BJ (cell line): ENCODE measurements around the gene PTTG1. TPM values are rescaled to one million over a fixed set of nuclear protein-coding genes. Genes with fewer than 3 reads are reported as not detected.

ENCODE experiments used
- CTCF ChIA-PET: fragments of 350-600 bp; formaldehyde crosslinking; extraction: SDS; loops from one replicate; lab custom pipeline; 2021; ENCODE audit warnings: antibody characterized with exemption, inconsistent platforms; lab: Yijun Ruan, JAX
- POLR2A ChIA-PET: fragments of 300-600 bp; sonication (Branson Sonifier 250); formaldehyde crosslinking; extraction: SDS; loops from one replicate; lab custom pipeline; 2021; ENCODE audit warnings: antibody characterized with exemption; lab: Charles Lee
- DNase-seq: peaks from one replicate; pipeline ENCODE4 v3.0.0-alpha.2; 2011; ENCODE audit warnings: low read depth
- H3K27me3 ChIP-seq: 2 replicates; pipeline ENCODE4 v1.6.0; 2011; ENCODE audit warnings: low read length; ENCODE audit not compliant: control insufficient read depth, insufficient read depth
- H3K36me3 ChIP-seq: 2 replicates; pipeline ENCODE4 v1.5.1; 2011; ENCODE audit warnings: low read length; ENCODE audit not compliant: control insufficient read depth, insufficient read depth
- H3K4me3 ChIP-seq: 2 replicates; pipeline ENCODE4 v1.5.1; 2011; ENCODE audit warnings: low read depth, mild to moderate bottlenecking, control low read depth, low read length
- CTCF ChIP-seq: IDR thresholded peaks from 2 replicates; pipeline ENCODE4 v1.5.1; 2011; ENCODE audit warnings: low read depth, mild to moderate bottlenecking, control low read depth, inconsistent platforms, low read length, moderate library complexity; ENCODE audit not compliant: insufficient read depth
- polyA plus RNA-seq: library from polyadenylated mRNA; depleted of rRNA; stranded (reverse); fragments of >200 nt; gene quantifications from 2 replicates; pipeline ENCODE4 v1.2.3, GENCODE V29; 2011

Gene PTTG1
- polyA plus RNA-seq, 1 experiment = 59.3 TPM

GRCh38 chr5:160473681-160474080, 52.0 kb downstream of the PTTG1 start:
- TF ChIP-seq CTCF = no peak
- no peak overlapping the region for H3K4me3 ChIP-seq
- CTCF ChIA-PET = interaction anchor here (0.8 to 2.2 kb wide), 4 partner anchors 11 to 34 kb away, joined by 3 to 6 read pairs (median 4); no protein-coding TSS in a partner anchor
- POLR2A ChIA-PET = no interaction called here
- no peak for DNase-seq
- no peaks in the 10 kb centered on the region for H3K27me3 ChIP-seq
- no peaks in the 10 kb centered on the region for H3K36me3 ChIP-seq

- Histone ChIP-seq H3K36me3 (no peaks in the 10 kb centered on the region), H3K4me3 (no peak overlapping the region), H3K27me3 (no peaks in the 10 kb centered on the region)
- DNase-seq = no peak
- no peak for TF ChIP-seq CTCF
- CTCF ChIA-PET = interaction anchor here (0.8 to 2.2 kb wide), 4 partner anchors 11 to 35 kb away, joined by 3 to 6 read pairs (median 4); no protein-coding TSS in a partner anchor
- POLR2A ChIA-PET = no interaction called here
Measured at GRCh38 chr5:160474084-160474483, 52.4 kb downstream of the PTTG1 start.

- CTCF ChIA-PET = interaction anchor here (1.1 to 4.7 kb wide), 2 partner anchors 10 to 37 kb away, joined by 3 to 20 read pairs; no protein-coding TSS in a partner anchor
Measured at GRCh38 chr5:160475864-160476438, 54.3 kb downstream of the PTTG1 start.

GRCh38 chr5:160477266-160477970, 55.8 kb downstream of the PTTG1 start:
- ChIA-PET POLR2A (no interaction called here), CTCF (interaction anchor here (4.7 kb wide), 1 partner anchor 39 kb away, joined by 20 read pairs; no protein-coding TSS in a partner anchor)
- Histone ChIP-seq H3K27me3 (no peaks in the 10 kb centered on the region), H3K36me3 (no peaks in the 10 kb centered on the region), H3K4me3 (no peak overlapping the region)
- no peak for DNase-seq
- no peak for TF ChIP-seq CTCF

More at GRCh38 chr5:160475864-160476438, 54.3 kb downstream of the PTTG1 start:
- Histone ChIP-seq H3K27me3 (no peaks in the 10 kb centered on the region), H3K4me3 (no peak overlapping the region), H3K36me3 (no peaks in the 10 kb centered on the region)
- no peak for DNase-seq
- POLR2A ChIA-PET = no interaction called here
- no peak for TF ChIP-seq CTCF

- POLR2A ChIA-PET = no interaction called here
- H3K36me3 ChIP-seq = no peaks in the 10 kb centered on the region
- DNase-seq = no peak
- no peak for TF ChIP-seq CTCF
- no peak overlapping the region for H3K4me3 ChIP-seq
- no peaks in the 10 kb centered on the region for H3K27me3 ChIP-seq
- CTCF ChIA-PET = interaction anchor here (0.6 to 4.7 kb wide), 2 partner anchors 11 to 40 kb away, joined by 3 to 20 read pairs; no protein-coding TSS in a partner anchor
Measured at GRCh38 chr5:160478163-160478562, 56.5 kb downstream of the PTTG1 start.
